GM20431 (cell line): ENCODE results near the gene MFGE8.

Experiments
- in situ Hi-C: fragments of 300-500 bp; cut with MseI, MboI; formaldehyde crosslinking; loops from one replicate; pipeline ENCODE4 v1.15.0; 2020; ENCODE audit warnings: low sequenced_read_pairs; ENCODE audit not compliant: unreplicated experiment

The MFGE8 gene

GRCh38 chr15:88920186-88920891, 7.2 kb upstream of the MFGE8 start:
- in situ Hi-C loops = no loop called here

GRCh38 chr15:88918738-88919137, 5.6 kb upstream of the MFGE8 start:
- in situ Hi-C loops = no loop called here

- in situ Hi-C loops = no loop called here
Measured at GRCh38 chr15:88917760-88918159, 4.6 kb upstream of the MFGE8 start.

GRCh38 chr15:88915354-88915753, 2.2 kb upstream of the MFGE8 start:
- in situ Hi-C loops = no loop called here

- in situ Hi-C loops = no loop called here
Measured at GRCh38 chr15:88913850-88914169, 631 bp upstream of the MFGE8 start.

- in situ Hi-C loops = no loop called here
Measured at GRCh38 chr15:88912500-88912921, 668 bp downstream of the MFGE8 start.

GRCh38 chr15:88911766-88912118, 1.4 kb downstream of the MFGE8 start:
- in situ Hi-C loops = no loop called here

GRCh38 chr15:88909956-88910831, 3.0 kb downstream of the MFGE8 start:
- in situ Hi-C loops = loop anchor here (10.0 kb wide), 1 partner anchor 105 kb away; no protein-coding TSS in a partner anchor

GRCh38 chr15:88908697-88909621, 4.2 kb downstream of the MFGE8 start:
- in situ Hi-C loops = loop anchor here (10.0 kb wide), 1 partner anchor 106 kb away; no protein-coding TSS in a partner anchor

GRCh38 chr15:88908123-88908522, 5.1 kb downstream of the MFGE8 start:
- in situ Hi-C loops = loop anchor here (10.0 kb wide), 1 partner anchor 107 kb away; no protein-coding TSS in a partner anchor

- in situ Hi-C loops = loop anchor here (10.0 kb wide), 1 partner anchor 108 kb away; no protein-coding TSS in a partner anchor
Measured at GRCh38 chr15:88907111-88907510, 6.1 kb downstream of the MFGE8 start.

GRCh38 chr15:88906551-88906950, 6.6 kb downstream of the MFGE8 start:
- in situ Hi-C loops = loop anchor here (10.0 kb wide), 1 partner anchor 108 kb away; no protein-coding TSS in a partner anchor

- in situ Hi-C loops = loop anchor here (10.0 kb wide), 1 partner anchor 109 kb away; no protein-coding TSS in a partner anchor
Measured at GRCh38 chr15:88906130-88906529, 7.0 kb downstream of the MFGE8 start.

- in situ Hi-C loops = loop anchor here (10.0 kb wide), 1 partner anchor 109 kb away; no protein-coding TSS in a partner anchor
Measured at GRCh38 chr15:88905576-88905975, 7.6 kb downstream of the MFGE8 start.

- in situ Hi-C loops = loop anchor here (10.0 kb wide), 1 partner anchor 110 kb away; no protein-coding TSS in a partner anchor
Measured at GRCh38 chr15:88904624-88905327, 8.4 kb downstream of the MFGE8 start.

- in situ Hi-C loops = loop anchor here (10.0 kb wide), 1 partner anchor 111 kb away; no protein-coding TSS in a partner anchor
Measured at GRCh38 chr15:88904257-88904623, 8.9 kb downstream of the MFGE8 start.

- in situ Hi-C loops = loop anchor here (10.0 kb wide), 1 partner anchor 112 kb away; no protein-coding TSS in a partner anchor
Measured at GRCh38 chr15:88902846-88903245, 10.3 kb downstream of the MFGE8 start.

- in situ Hi-C loops = loop anchor here (10.0 kb wide), 1 partner anchor 112 kb away; no protein-coding TSS in a partner anchor
Measured at GRCh38 chr15:88902221-88902835, 10.9 kb downstream of the MFGE8 start.
